ENCODE measurements around the gene LURAP1L.

- TF ChIP-seq CTCF (optimal IDR thresholded peaks at IDR 0.05 in 1 of 3, IDR thresholded peaks at IDR 0.05 in 1 of 3, conservative IDR thresholded peaks at IDR 0.05 in 1 of 3; ENCODE audit: extremely low read depth in 1 of 3, insufficient read depth in 2 of 3, low read length in 3 of 3), result no peak
- no peak for TF ChIP-seq EZH2 (IDR thresholded peaks at IDR 0.05; ENCODE audit: low read length)
These were observed 74.7 kb downstream of the LURAP1L start for GRCh38 chr9:12849486-12850003.
